ENCODE measurements around the gene THEM4.

Gene THEM4

DNA sequence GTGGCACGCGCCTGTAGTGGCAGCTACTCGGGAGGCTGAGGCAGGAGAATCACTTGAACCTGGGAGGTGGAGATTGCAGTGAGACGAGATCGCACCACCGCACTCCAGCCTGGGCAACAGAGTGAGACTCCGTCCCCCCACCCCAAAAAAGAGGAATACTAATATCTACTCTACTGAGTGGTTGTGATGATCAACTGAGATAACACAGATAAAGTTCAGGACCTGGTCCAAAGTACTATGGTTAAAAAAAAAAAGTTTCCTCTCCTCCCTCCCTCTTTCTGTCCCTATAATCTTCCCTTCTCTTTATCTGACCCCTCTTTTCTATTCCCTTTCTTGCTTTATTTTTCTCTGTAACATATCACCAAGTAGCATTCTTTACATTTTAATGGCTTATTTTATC, 73.7 kb downstream of the THEM4 start:
- DNase-seq (ENCODE audit: extremely low read depth, low read depth) = no peak
- H3K4me3 ChIP-seq (replicated peaks; ENCODE audit: low read depth, low read length) = no peak overlapping the region
- TF ChIP-seq, protein P1, sequence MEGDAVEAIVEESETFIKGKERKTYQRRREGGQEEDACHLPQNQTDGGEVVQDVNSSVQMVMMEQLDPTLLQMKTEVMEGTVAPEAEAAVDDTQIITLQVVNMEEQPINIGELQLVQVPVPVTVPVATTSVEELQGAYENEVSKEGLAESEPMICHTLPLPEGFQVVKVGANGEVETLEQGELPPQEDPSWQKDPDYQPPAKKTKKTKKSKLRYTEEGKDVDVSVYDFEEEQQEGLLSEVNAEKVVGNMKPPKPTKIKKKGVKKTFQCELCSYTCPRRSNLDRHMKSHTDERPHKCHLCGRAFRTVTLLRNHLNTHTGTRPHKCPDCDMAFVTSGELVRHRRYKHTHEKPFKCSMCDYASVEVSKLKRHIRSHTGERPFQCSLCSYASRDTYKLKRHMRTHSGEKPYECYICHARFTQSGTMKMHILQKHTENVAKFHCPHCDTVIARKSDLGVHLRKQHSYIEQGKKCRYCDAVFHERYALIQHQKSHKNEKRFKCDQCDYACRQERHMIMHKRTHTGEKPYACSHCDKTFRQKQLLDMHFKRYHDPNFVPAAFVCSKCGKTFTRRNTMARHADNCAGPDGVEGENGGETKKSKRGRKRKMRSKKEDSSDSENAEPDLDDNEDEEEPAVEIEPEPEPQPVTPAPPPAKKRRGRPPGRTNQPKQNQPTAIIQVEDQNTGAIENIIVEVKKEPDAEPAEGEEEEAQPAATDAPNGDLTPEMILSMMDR (IDR thresholded peaks at IDR 0.05; ENCODE audit: low read depth, low read length, missing control alignments) = no peak

DNA sequence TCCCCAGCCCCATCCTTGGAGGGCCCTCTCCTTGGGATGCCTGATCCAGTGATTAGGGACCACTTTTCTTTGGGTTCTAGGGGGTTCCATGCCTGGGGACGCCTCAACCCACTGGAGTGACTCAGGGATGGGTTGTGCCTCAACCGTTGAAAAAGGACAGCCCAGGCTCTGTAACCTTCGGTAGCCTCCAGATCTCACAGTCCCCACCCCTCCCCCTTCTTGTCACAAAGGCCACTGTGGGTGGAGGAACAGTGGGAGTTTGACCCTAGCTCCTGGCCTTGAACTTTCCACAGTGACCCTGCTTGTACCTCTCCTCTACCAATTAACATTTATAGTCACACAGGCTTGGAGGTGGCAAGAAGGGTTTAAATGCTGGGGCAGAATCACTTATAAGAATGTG, 75.1 kb downstream of the THEM4 start:
- TF ChIP-seq, protein P1 (IDR thresholded peaks at IDR 0.05; ENCODE audit: low read depth, low read length, missing control alignments) = no peak
- no peak for DNase-seq (ENCODE audit: extremely low read depth, low read depth)
- no peak overlapping the region for H3K4me3 ChIP-seq (replicated peaks; ENCODE audit: low read depth, low read length)

DNA sequence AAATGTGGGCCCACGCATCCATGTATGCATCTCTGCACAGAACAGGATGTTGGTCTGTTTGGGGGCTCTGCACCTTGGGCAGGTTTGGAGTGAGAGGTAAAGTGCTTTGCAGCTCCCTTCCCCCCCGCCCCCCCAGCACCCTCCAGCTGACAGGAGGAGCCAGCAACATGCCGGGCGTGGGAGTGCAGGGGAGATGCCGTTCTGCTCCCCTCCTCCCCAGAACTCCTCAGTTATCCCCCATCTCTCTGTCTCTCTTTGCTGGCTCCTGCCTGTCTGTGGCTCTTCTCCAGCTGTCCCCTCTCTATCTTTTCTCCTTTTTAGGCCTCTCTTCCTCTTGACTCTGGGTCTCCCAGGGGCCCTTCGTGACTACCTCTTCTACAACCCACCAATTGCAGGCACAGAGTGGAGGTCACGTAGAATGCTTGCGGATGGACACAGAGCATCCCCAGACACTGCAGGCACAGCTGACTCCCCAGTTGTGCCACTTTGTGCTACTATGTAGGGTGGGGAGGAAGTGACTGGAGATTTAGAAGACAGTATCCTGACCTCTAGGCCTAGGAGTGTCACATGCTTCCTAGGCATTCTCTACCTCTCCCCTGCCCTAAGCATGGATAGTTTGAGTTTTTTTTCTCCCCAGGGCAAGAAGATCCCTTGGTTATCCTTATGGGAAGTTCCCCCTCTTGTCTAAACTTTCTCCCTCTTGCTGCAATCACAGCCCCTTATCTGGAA, 76.0 kb downstream of the THEM4 start:
- H3K4me3 ChIP-seq (replicated peaks; ENCODE audit: low read depth, low read length) = no peak overlapping the region
- TF ChIP-seq, protein P1 (IDR thresholded peaks at IDR 0.05; ENCODE audit: low read depth, low read length, missing control alignments) = no peak
- DNase-seq (ENCODE audit: extremely low read depth, low read depth) = no peak

DNA sequence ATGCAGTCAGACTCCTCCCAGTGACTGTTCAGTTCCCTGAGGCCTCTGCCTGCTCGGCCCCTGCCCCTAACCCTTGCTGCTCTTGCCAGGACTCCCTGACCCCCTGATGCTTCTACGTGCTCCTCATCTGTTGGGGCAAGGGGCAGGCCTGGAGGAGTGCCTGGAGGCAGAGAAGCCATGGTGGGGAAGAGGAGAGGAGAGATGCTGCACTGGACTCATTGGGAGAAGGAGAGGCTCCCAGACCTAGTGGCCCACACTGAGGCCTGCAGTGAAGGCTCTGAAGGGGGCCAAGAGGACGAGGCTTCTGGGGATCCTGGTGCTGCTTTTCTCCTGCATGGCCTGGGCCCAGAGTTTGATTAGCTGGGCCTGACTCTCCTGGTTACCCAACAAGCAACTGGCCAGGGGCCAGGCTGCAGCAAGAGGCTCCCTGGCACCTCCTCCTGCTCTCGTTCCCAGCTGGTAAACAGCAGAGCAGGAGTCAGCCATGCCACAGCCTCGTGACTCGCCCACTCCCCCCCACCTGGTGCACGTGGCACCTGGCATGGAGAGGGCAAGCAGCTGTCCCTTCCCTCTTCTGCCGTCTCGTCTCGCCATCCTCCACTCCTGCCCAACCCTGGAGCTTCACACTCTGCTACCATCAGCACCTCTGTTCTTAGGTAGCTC, 76.9 kb downstream of the THEM4 start:
- TF ChIP-seq, protein P1 (IDR thresholded peaks at IDR 0.05; ENCODE audit: low read depth, low read length, missing control alignments) = no peak
- DNase-seq (ENCODE audit: extremely low read depth, low read depth) = no peak

DNA sequence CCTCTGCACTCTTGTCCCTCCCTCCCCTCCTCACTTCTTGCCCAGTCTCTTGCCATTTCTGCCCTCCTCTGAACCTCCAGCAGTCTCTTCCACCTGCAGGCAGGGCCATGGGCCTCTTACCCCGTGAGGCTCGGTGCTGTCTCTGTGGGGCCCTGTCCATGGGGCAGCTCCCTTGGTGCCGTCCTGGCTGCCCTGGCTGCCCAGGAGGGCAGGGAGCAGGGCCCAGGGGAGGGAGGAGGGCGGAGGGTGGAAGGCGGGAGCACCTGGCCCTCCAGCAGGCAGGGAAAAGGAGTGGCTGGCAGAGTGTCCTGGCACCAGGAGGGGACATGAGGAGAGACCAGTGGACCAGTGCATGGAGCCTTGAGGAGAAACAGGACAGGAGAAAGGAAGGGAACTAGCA, 77.7 kb downstream of the THEM4 start, which contains the start of gene RORC:
TSS of gene RORC (minus strand) at position 198 of the 400 bp plus-strand sequence. CDS start at position 160, 38 bp downstream.
- H3K4me3 ChIP-seq (replicated peaks; ENCODE audit: low read depth, low read length) = no peak within 1 kb of the TSS
- DNase-seq (ENCODE audit: extremely low read depth, low read depth) = no peak
- TF ChIP-seq, protein P1 (IDR thresholded peaks at IDR 0.05; ENCODE audit: low read depth, low read length, missing control alignments) = no peak

More for the DNA sequence above, 76.9 kb downstream of the THEM4 start:
- no peak overlapping the region for H3K4me3 ChIP-seq (replicated peaks; ENCODE audit: low read depth, low read length)

DNA sequence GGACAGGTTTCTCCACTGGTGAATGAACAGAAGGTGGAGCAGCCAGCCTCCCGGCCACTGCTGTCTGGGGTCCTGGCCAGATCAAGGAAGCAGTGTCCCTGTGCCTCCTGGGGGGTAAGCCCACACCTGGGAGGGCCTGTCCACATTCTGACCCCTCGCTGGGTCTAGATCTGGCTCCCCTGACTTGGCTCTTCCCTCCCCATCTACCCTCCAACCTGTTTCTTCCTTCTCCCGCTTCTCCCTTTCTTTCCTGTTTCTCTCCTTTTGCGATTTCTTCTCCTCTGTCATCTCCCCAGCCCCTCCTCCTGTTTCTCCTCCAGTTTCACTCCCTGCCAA, 78.1 kb downstream of the THEM4 start:
- TF ChIP-seq, protein P1 (IDR thresholded peaks at IDR 0.05; ENCODE audit: low read depth, low read length, missing control alignments) = no peak
- H3K4me3 ChIP-seq (replicated peaks; ENCODE audit: low read depth, low read length) = no peak overlapping the region
- DNase-seq (ENCODE audit: extremely low read depth, low read depth) = no peak

Measured in HFF-Myc (cell line).